UCSD-AML1 (cell line): ENCODE measurements around the gene MATCAP1.

Experiments
- DNase-seq: peaks from one replicate; lab custom pipeline; 2025; ENCODE audit not compliant: unreplicated experiment; lab: John Stamatoyannopoulos, UW

The MATCAP1 gene

DNA sequence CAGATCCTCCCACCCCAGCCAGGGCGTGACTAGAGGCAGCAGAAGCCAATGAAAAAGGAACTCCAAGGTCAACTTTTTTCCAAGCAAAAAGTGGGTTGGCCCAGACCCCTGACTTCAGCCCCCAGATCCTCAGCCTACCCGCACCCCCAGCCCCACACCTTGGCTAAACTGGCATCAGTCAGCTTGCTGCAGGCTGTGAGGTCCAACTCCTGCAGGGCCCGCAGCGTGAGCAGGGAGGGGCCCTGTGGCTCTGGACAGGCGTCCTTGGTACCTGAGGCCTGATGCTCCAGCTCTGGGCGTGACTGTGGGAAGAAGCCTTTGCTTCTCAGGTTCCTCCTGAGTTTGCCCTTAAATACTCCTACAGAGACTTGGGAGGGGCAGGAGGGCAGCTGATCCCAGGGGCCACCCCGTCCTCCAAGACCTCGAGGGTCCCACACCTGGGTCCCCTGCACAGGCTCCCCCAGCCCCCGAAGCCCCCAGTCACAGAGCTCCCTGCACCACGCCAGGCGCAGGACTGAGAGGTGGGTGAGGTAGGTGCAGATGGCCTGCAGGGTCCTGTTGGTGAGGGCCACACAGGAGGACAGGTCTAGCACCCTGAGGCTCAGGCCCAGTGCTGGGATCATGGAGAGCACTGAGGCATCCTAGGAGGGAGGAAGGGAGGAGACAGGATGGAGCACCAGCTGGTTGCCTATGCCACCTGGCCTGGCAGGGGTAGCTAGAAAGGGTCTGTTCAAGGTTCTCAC, 24.6 kb upstream of the MATCAP1 start:
- no peak for DNase-seq

- DNase-seq: peak; percentile 26
Measured at GRCh38 chr16:67207249-67208091, 23.7 kb upstream of the MATCAP1 start.

- DNase-seq: no peak
Measured at GRCh38 chr16:67206838-67207248, 23.1 kb upstream of the MATCAP1 start.

DNA sequence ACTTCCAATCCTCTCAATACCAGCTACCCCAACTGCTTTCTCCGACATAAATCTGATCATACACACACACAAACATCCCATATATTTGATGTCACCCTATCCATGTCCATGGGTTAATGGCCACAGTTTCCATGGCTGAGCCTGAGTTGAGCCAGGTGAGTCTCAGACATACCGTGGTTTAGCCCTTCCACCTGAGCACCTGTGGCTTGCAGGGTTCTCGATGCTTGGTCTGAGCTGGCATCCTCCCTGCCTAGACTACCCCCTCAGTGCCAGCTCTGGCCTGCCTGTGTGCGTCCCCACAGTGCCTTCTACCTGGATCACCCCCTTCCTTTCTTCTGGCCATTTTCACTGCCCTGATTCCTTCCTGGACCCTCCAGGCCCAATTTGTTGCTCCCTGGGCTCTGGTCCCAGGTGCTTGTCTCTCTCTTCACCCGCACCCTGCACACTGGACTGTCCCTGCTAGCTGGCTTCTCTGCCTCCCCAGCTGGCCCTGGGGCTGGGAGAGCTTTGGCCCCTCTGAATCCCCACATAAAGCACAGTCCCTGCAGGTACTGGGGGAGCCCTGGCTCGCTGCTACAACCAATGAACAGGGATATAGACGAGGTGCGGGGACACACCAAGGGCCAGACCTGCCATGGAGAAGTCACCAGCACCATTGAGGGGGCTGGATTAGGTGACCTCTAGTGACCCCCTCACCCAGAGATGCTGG, 22.5 kb upstream of the MATCAP1 start:
- no peak for DNase-seq

GRCh38 chr16:67204076-67204475, 20.3 kb upstream of the MATCAP1 start:
- no peak for DNase-seq

- no peak for DNase-seq
Measured at GRCh38 chr16:67202956-67203493, 19.3 kb upstream of the MATCAP1 start.

- no peak for DNase-seq
Measured at GRCh38 chr16:67202426-67202825, 18.7 kb upstream of the MATCAP1 start.

DNA sequence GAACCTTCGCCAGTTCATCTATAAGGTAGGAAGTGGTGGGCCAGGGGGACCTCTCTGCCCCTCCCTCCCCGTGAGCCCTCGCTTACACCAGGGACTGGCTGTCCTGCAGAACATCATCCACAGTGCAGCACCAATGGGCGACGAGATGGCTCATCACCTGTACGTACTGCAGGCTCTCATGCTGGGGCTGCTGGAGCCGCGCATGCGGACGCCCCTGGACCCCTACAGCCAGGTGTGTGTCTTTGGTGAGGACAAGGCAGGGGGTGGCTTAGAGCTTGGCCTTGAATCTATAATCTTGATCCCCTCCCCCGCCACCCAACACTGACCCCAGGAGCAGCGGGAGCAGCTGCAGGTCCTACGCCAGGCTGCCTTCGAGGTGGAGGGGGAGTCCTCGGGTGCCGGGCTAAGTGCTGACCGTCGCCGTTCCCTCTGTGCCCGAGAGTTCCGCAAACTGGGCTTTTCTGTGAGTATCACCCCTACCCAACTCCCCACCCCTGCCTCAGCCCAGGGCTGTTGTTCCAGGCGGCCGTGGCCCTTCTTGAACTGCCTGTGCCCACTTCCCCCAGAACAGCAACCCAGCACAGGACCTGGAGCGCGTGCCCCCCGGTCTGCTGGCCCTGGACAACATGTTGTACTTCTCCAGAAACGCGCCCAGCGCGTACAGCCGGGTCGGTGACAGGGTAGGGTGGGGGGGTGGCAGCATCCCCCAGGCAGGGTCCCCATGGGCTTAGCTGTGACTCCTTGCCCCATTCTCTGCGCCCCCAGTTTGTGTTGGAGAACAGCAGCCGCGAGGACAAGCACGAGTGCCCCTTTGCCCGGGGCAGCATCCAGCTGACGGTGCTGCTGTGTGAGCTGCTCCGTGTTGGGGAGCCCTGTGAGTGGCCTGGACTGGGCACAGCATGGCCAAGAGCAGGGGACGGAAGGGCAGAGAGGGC, 17.9 kb upstream of the MATCAP1 start:
- no peak for DNase-seq

- DNase-seq: no peak
Measured at GRCh38 chr16:67200491-67200890, 16.7 kb upstream of the MATCAP1 start.

DNA sequence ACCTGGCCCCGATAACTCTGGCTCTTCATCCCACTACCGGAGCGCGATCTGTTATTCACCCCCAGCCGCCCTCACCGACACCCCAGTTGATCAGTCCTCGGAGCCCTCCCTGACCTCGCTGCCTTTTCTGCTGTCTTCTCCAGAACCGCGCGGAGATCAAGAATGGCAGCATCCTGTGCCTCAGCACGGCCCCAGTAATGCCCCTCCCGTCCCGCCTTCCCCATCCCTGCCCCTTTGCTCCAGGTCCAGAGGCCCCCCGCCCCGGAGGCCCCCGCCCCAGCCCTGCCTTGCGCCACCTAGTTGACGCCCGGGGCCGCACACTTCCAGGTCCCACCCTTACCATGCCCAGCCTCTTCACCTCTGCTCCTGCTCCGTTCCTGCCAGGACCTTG, 16.0 kb upstream of the MATCAP1 start:
- no peak for DNase-seq

DNA sequence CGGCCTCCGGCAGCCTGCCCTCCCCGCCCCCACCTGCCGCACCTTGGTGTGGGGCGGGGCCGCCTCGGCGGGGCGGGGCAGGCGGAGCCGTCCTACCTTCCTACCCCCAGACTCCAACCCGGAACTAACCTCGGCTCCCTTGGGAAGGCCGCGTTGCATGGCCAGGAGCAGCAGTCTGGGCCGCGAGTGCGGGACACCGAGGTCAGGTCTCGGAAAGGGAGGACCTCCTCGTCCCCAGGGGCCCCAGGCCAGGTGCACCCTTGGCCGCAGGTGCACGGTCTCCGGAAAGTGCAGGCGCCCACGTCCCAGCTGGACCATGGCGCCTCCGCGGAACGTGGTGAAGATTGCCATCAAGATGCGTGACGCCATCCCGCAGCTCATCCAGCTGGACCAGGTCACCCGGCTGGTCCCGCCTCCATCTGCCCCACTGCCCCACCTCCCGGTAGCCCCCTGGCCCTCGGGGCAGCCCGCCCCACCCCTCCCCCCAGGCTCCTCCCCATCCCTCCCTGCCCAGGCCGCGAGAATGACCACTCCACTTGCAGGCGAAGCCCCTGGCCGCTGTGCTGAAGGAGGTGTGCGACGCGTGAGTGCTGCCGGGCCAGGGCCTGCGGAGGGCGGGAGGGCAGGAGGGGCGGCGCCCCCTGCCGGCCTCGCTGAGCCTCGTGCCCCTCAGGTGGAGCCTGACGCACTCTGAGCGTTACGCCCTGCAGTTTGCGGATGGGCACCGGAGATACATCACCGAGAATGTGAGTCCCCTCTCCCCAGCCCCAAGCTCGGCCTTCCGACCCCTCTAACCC, 15.4 kb upstream of the MATCAP1 start, which contains the start of gene ELMO3:
Gene ELMO3, plus strand, starts transcription at position 121 of the 797 bp plus-strand sequence. Its CDS starts 196 bp downstream, at position 317.
- DNase-seq: no peak

DNA sequence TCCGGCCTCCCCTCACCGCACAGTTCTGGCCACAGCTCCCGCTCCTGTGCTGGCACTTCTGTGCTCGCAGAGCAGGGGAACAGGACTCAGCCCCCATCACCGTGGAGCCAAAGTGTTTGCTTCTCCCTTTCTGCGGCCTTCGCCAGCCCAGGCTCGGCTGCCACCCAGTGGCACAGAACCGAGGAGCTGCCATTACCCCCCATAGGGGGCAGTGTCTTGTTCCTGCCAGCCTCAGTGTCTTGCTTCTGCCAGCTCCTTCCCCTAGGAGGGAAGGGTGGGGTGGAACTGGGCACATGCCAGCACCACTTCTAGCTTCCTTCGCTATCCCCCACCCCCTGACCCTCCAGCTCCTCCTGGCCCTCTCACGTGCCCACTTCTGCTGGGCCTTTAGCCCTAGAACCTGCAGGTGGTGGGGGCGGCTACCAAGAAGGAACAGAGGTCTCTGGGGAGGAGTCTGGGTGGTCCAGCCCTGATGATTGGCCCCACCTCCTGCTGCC, 14.5 kb upstream of the MATCAP1 start:
- DNase-seq: peak; percentile 44

- DNase-seq: no peak
Measured at GRCh38 chr16:67197704-67198103, 13.9 kb upstream of the MATCAP1 start.

DNA sequence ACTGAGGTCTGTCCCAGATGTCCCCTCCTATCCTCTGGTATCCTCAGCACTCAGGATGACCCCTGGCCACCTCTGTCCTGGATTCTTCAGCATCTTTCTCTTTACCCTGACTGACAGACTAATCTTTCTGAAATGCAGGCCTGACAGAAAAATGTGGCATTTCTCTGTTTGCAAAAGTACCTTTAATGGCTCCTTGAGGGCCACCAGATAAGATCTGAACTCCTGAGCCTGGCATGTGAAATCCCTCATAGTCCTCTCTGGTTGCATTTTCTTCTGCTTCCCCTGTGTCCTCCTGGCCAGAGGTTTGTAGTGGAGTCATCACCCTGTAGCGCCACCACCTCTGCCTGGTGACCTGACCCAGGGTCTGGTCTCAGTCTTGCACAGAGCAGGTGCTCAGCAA, 13.1 kb upstream of the MATCAP1 start:
- no peak for DNase-seq

DNA sequence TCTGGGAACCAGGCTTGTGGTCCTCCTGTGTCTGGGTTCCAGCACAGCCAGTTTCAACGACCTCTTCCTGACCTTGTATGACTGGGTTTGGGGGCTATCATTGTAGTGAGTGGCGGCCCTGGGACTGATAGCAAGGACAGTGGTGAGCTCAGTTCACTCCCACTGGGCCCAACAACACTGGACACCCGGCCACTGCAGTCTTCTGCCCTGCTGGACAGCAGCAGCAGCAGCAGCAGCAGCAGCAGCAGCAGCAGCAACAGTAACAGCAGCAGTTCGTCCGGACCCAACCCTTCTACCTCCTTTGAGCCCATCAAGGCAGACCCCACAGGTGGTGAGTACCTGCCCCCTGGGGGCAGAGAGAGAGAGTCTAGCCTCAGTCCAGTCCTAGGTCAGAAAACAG, 11.9 kb upstream of the MATCAP1 start:
- no peak for DNase-seq

DNA sequence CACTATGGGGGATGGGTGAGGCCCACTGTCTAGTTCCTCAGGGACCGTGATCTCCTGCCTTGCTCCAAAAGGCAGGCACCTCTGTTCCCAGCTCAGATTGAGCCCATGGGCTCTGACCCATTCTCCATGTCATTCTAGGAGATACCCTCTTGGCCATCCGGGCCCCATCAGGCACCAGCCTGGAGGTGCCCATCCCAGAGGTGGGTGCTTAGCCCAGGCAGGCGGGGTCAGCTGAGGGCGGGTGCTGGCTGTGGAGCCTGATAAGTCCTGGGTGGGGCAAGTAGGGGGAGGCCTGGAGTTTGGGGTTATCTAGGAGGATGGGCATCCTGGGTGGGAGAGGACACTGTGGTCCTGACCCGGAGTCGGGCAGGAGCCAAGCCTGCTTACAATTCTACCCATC, 10.5 kb upstream of the MATCAP1 start:
- DNase-seq: no peak

DNA sequence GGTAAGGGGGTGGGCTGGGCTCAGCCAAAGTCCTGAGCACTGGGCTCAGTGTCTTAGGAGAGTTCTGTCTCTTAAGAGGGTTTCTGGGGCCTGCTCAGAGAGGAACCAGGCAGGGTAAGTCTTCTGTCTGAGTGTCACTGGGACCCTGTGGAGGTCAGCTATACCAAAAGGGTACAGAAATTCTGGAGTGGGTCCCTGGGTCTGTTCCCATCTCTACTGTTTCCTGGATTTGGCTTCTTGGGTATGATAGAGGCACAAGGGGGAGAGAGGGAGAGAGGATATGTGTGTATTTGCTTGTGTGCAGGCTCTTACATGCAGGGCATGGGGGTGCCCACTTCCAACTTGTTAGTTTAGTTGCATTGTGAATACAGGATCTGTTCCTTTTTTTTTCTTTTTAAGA, 9.8 kb upstream of the MATCAP1 start:
- DNase-seq: no peak

DNA sequence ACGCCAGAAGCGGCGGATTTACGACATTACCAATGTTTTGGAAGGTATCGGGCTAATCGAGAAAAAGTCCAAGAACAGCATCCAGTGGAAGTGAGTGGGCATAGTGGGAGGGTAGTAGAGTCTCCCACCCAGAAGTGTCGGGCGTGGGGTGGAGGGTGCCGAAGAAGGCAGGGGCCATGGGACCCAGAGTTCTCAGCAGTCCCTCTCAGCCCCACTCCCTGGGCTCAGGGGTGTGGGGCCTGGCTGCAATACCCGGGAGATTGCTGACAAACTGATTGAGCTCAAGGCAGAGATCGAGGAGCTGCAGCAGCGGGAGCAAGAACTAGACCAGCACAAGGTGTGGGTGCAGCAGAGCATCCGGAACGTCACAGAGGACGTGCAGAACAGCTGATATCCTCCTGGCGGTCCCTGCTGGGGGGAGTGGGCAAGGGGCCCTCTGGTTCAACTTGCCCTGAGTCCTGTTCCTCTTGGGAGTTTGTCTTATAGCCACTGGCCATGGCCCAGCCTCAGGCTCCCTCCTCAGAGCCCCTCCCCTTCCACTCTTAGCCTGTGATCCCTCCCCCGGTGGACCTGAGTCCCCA, 9.1 kb upstream of the MATCAP1 start:
- no peak for DNase-seq
